ENCODE data around the gene IMMT.

The IMMT gene

GRCh38 chr2:86176597-86176996 is 18.7 kb downstream of the IMMT start:
- peaks cover 6% of the 10 kb centered on the region for H3K36me3 ChIP-seq (ENCODE audit: control insufficient read depth, insufficient read depth, low read length)
- H3K27me3 ChIP-seq (replicated peaks; ENCODE audit: control insufficient read depth, insufficient read depth, low read length), result no peaks in the 10 kb centered on the region
- no peak for DNase-seq (ENCODE audit: extremely low read depth, insufficient read length)
- no peak for TF ChIP-seq CTCF (IDR thresholded peaks at IDR 0.05; ENCODE audit: insufficient read depth, low read length, poor library complexity, severe bottlenecking)
- H3K4me3 ChIP-seq (replicated peaks; ENCODE audit: low read depth, low read length), result no peak overlapping the region

GRCh38 chr2:86175828-86176227 is 19.4 kb downstream of the IMMT start:
- no peak for DNase-seq (ENCODE audit: extremely low read depth, insufficient read length)
- TF ChIP-seq CTCF (IDR thresholded peaks at IDR 0.05; ENCODE audit: insufficient read depth, low read length, poor library complexity, severe bottlenecking), result no peak
- Histone ChIP-seq H3K4me3 (replicated peaks; ENCODE audit: low read depth, low read length) (no peak overlapping the region), H3K27me3 (replicated peaks; ENCODE audit: control insufficient read depth, insufficient read depth, low read length) (no peaks in the 10 kb centered on the region), H3K36me3 (ENCODE audit: control insufficient read depth, insufficient read depth, low read length) (peaks cover 6% of the 10 kb centered on the region)

GRCh38 chr2:86174445-86174844 is 20.8 kb downstream of the IMMT start:
- Histone ChIP-seq H3K4me3 (replicated peaks; ENCODE audit: low read depth, low read length) (no peak overlapping the region), H3K27me3 (replicated peaks; ENCODE audit: control insufficient read depth, insufficient read depth, low read length) (no peaks in the 10 kb centered on the region), H3K36me3 (ENCODE audit: control insufficient read depth, insufficient read depth, low read length) (peaks cover 3% of the 10 kb centered on the region)
- no peak for DNase-seq (ENCODE audit: extremely low read depth, insufficient read length)
- no peak for TF ChIP-seq CTCF (IDR thresholded peaks at IDR 0.05; ENCODE audit: insufficient read depth, low read length, poor library complexity, severe bottlenecking)

GRCh38 chr2:86172610-86173009 is 22.7 kb downstream of the IMMT start:
- no peak for TF ChIP-seq CTCF (IDR thresholded peaks at IDR 0.05; ENCODE audit: insufficient read depth, low read length, poor library complexity, severe bottlenecking)
- Histone ChIP-seq H3K27me3 (replicated peaks; ENCODE audit: control insufficient read depth, insufficient read depth, low read length) (no peaks in the 10 kb centered on the region), H3K4me3 (replicated peaks; ENCODE audit: low read depth, low read length) (no peak overlapping the region), H3K36me3 (ENCODE audit: control insufficient read depth, insufficient read depth, low read length) (peaks cover 3% of the 10 kb centered on the region)
- no peak for DNase-seq (ENCODE audit: extremely low read depth, insufficient read length)

- DNase-seq (ENCODE audit: extremely low read depth, insufficient read length), result no peak
- Histone ChIP-seq H3K27me3 (replicated peaks; ENCODE audit: control insufficient read depth, insufficient read depth, low read length) (no peaks in the 10 kb centered on the region), H3K36me3 (ENCODE audit: control insufficient read depth, insufficient read depth, low read length) (peaks cover 2% of the 10 kb centered on the region), H3K4me3 (replicated peaks; ENCODE audit: low read depth, low read length) (no peak overlapping the region)
- no peak for TF ChIP-seq CTCF (IDR thresholded peaks at IDR 0.05; ENCODE audit: insufficient read depth, low read length, poor library complexity, severe bottlenecking)
Measured at GRCh38 chr2:86171295-86171694, 24.0 kb downstream of the IMMT start.

- H3K36me3 ChIP-seq (ENCODE audit: control insufficient read depth, insufficient read depth, low read length), result peaks cover 2% of the 10 kb centered on the region
- TF ChIP-seq CTCF (IDR thresholded peaks at IDR 0.05; ENCODE audit: insufficient read depth, low read length, poor library complexity, severe bottlenecking), result no peak
- no peak for DNase-seq (ENCODE audit: extremely low read depth, insufficient read length)
- H3K4me3 ChIP-seq (replicated peaks; ENCODE audit: low read depth, low read length), result no peak overlapping the region
- no peaks in the 10 kb centered on the region for H3K27me3 ChIP-seq (replicated peaks; ENCODE audit: control insufficient read depth, insufficient read depth, low read length)
Measured at GRCh38 chr2:86170449-86170848, 24.8 kb downstream of the IMMT start.

Data from GM06990 (cell line).